PC-9 (cell line): ENCODE measurements around the gene IKZF1. TPM values are rescaled to one million over a fixed set of nuclear protein-coding genes. Genes with fewer than 3 reads are reported as not detected.

Experiments
- BruUV-seq: library from RNA; stranded (reverse); fragments of 400-500 nt; replicated peaks from 2 replicates; lab custom pipeline; 2021; lab: Mats Ljungman, UMichigan
- CTCF ChIA-PET: fragments of 300-600 bp; sonication (Branson Sonifier 250); formaldehyde crosslinking; loops from one replicate; lab custom pipeline; 2022; ENCODE audit warnings: antibody characterized with exemption; lab: Charles Lee
- POLR2A ChIA-PET: fragments of 300-600 bp; sonication (Branson Sonifier 250); formaldehyde crosslinking; loops from one replicate; lab custom pipeline; 2022; ENCODE audit warnings: antibody characterized with exemption; ENCODE audit not compliant: unreplicated experiment; lab: Charles Lee
- DNase-seq, 2 experiments: peaks; one replicate each; pipeline versions ENCODE4 v3.0.0 to v3.0.0-alpha.2; 2015 to 2022; ENCODE audit warnings: mixed read lengths in 1 of 2
- H2AFZ ChIP-seq: fragments of 200-600 bp; sonication (generic); 2 replicates; pipeline ENCODE4 v1.8.1; 2017; ENCODE audit warnings: antibody characterized with exemption
- H3F3A ChIP-seq: fragments of 200-600 bp; sonication (generic); 2 replicates; pipeline ENCODE4 v1.8.1; 2017; ENCODE audit warnings: antibody characterized with exemption, mild to moderate bottlenecking, low read depth; ENCODE audit not compliant: insufficient read depth
- H3K27ac ChIP-seq: fragments of 200-600 bp; sonication (generic); 2 replicates; pipeline ENCODE4 v1.6.1; 2016; ENCODE audit warnings: mixed run types
- H3K27me3 ChIP-seq: fragments of 200-600 bp; sonication (generic); 2 replicates; pipeline ENCODE4 v1.6.1; 2016; ENCODE audit warnings: low read depth, mixed run types; ENCODE audit not compliant: insufficient read depth
- H3K36me3 ChIP-seq: fragments of 200-600 bp; sonication (generic); 2 replicates; pipeline ENCODE4 v1.6.1; 2016; ENCODE audit warnings: low read depth, mixed run types
- H3K4me1 ChIP-seq: fragments of 200-600 bp; sonication (generic); replicated peaks from 2 replicates; pipeline ENCODE4 v1.6.1; 2016; ENCODE audit warnings: mixed run types; ENCODE audit not compliant: insufficient read depth
- H3K4me2 ChIP-seq: fragments of 200-600 bp; sonication (generic); 2 replicates; pipeline ENCODE4 v1.6.1; 2017; ENCODE audit warnings: mixed run types
- H3K4me3 ChIP-seq: fragments of 200-600 bp; sonication (generic); 2 replicates; pipeline ENCODE4 v1.6.1; 2016; ENCODE audit warnings: mixed run types
- H3K79me2 ChIP-seq: fragments of 200-600 bp; sonication (generic); 2 replicates; pipeline ENCODE4 v1.6.1; 2017; ENCODE audit warnings: low read depth, mixed run types
- H3K9me2 ChIP-seq: fragments of 200-600 bp; sonication (generic); 2 replicates; pipeline ENCODE4 v1.8.1; 2017; ENCODE audit warnings: mild to moderate bottlenecking; ENCODE audit not compliant: insufficient read depth
- H3K9me3 ChIP-seq: fragments of 200-600 bp; sonication (generic); 2 replicates; pipeline ENCODE4 v1.8.1; 2016; ENCODE audit warnings: low read depth; ENCODE audit not compliant: insufficient read depth
- H4K20me1 ChIP-seq: fragments of 200-600 bp; sonication (generic); 2 replicates; pipeline ENCODE4 v1.8.1; 2017; ENCODE audit not compliant: insufficient read depth
- EZH2 ChIP-seq: fragments of 200-600 bp; sonication (generic); IDR thresholded peaks from 2 replicates; pipeline ENCODE4 v1.8.0; 2017; ENCODE audit warnings: antibody characterized with exemption, low read depth
- intact Hi-C: fragments of 100-400 bp; cut with micrococcal nuclease; formaldehyde crosslinking; loops from one replicate; pipeline ENCODE4 v1.10.0; 2022; ENCODE audit not compliant: unreplicated experiment
- total RNA-seq: library from RNA; stranded (reverse); gene quantifications from 2 replicates; pipeline ENCODE4 v1.2.3, GENCODE V29; 2021
- TF ChIP-seq, protein P1 (sequence below): fragments of 200-600 bp; sonication (generic); conservative IDR thresholded peaks from 2 replicates; pipeline ENCODE4 v1.6.1; 2017; ENCODE audit warnings: mixed run types, antibody characterized with exemption, mild to moderate bottlenecking, moderate library complexity

IKZF1 gene
- total RNA-seq, 1 experiment from 2014 or later = not detected

DNA sequence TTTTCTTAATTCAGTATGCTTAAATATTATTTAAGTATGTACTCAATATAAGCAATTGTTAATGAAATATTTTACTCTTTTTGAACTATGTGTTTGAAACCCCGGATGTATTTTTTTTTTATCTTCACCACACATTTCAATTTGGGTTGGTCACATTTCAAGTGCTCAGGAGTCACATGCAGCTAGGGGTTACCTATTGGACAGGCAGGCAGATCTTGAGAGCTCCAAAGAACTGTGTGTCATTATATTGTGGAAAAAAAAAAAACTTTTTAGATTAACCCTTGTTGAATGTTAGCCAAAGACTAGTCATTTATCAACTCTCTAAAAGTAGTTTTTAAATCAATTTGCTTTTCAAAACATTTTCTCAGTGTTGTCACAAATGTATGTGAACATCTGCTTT is 37.2 kb downstream of the IKZF1 start:
- H3K4me3 ChIP-seq = no peak overlapping the region
- TF ChIP-seq, protein P1, sequence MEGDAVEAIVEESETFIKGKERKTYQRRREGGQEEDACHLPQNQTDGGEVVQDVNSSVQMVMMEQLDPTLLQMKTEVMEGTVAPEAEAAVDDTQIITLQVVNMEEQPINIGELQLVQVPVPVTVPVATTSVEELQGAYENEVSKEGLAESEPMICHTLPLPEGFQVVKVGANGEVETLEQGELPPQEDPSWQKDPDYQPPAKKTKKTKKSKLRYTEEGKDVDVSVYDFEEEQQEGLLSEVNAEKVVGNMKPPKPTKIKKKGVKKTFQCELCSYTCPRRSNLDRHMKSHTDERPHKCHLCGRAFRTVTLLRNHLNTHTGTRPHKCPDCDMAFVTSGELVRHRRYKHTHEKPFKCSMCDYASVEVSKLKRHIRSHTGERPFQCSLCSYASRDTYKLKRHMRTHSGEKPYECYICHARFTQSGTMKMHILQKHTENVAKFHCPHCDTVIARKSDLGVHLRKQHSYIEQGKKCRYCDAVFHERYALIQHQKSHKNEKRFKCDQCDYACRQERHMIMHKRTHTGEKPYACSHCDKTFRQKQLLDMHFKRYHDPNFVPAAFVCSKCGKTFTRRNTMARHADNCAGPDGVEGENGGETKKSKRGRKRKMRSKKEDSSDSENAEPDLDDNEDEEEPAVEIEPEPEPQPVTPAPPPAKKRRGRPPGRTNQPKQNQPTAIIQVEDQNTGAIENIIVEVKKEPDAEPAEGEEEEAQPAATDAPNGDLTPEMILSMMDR = no peak
- no peak overlapping the region for H3K27ac ChIP-seq
- H3K4me2 ChIP-seq = no peak overlapping the region
- ChIA-PET POLR2A (no interaction called here), CTCF (no interaction called here)
- DNase-seq = no peak
- H3K4me1 ChIP-seq = no peaks in the 10 kb centered on the region
- no peak overlapping the region for H2AFZ ChIP-seq
- no TSS peak for BruUV-seq
- intact Hi-C loops = no loop called here
- no peaks in the 10 kb centered on the region for H3K79me2 ChIP-seq
- no peaks in the 10 kb centered on the region; the same call in 1 of the 2 replicates for H3K9me2 ChIP-seq
- no peaks in the 10 kb centered on the region for H3F3A ChIP-seq
- H3K36me3 ChIP-seq = no peaks in the 10 kb centered on the region
- H3K9me3 ChIP-seq = no peaks in the 10 kb centered on the region
- H4K20me1 ChIP-seq = no peaks in the 10 kb centered on the region
- H3K27me3 ChIP-seq = peaks cover 95% of the 10 kb centered on the region

DNA sequence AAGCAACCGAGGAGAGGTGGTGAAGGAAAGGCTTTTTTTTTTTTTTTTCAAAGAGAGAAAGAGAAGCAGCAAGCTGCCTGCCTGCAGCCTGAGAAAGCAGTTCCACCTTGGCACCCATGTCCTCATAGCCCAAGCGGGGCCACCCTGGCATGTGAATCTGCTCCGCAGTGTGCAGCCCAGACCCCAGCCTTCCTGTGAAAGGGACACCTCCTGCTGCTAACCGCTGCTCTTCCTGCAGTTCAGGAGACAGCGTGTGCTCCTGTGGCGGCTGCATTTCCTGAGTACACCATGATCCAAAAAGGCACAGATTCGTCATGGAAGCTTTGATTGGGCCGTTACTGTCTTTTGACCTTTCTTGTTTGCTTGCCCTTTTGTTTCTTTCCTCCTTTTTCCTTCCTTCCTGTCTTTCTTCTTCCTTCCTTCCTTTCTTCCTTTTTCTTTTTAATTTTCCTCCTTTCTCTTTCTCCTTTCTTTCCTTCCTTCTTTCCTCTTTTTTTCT is 38.1 kb downstream of the IKZF1 start:
- BruUV-seq = no TSS peak
- CTCF ChIA-PET = no interaction called here
- Histone ChIP-seq H3K4me1 (no peaks in the 10 kb centered on the region), H3K36me3 (no peaks in the 10 kb centered on the region), H3K27ac (no peak overlapping the region), H3K79me2 (no peaks in the 10 kb centered on the region), H3F3A (no peaks in the 10 kb centered on the region), H3K27me3 (peaks cover 95% of the 10 kb centered on the region), H4K20me1 (no peaks in the 10 kb centered on the region), H3K4me3 (no peak overlapping the region), H3K9me3 (no peaks in the 10 kb centered on the region), H3K9me2 (no peaks in the 10 kb centered on the region; the same call in 1 of the 2 replicates), H2AFZ (no peak overlapping the region), H3K4me2 (no peak overlapping the region)
- POLR2A ChIA-PET = no interaction called here
- intact Hi-C loops = no loop called here
- DNase-seq = no peak
- TF ChIP-seq, protein P1 = no peak
- no peak for TF ChIP-seq EZH2

DNA sequence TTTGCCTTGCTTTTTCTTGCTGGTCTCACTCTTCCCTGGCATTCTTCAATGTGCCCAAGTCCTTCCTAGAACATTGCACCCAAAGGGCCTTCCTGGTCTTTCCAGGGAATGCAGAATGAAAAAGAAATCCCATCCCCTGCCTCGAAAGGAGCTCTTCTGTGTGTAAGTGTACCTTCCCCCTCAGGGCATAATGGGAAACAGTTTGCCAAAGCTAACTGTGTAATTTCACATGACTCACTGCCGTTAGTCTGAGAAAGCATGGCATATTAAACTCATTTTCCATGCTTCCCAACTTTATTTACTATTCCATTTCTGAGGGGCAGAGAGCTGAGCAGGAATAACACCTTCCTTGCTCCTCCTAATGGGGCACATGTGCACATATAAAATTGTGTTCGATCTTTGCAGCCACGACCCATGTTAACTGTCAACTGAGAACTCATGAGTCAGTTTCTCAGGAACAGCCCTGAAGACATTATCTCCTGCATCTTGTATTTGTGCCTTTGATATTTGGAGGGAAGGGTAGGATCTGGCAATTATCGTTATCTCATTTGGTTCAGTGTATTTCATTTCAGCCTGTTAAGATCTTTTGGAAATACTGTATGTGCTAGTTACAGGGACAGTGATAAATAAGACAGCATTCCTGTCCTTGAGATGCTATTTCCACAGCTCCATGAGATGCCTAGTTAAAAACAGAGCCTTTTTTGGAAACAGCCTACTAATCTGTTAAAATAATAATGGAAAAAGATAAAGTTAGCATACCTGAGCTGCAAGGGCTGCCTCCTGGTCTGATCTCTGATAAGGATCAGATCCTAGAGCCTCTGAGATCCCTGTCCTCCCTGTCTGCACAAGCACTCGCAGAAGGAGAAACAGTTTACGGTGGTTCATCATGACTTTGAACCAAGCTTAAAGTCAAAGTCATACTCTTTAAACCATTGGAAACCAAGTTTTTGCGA is 42.3 kb downstream of the IKZF1 start:
- no peaks in the 10 kb centered on the region; the same call in 1 of the 2 replicates for H3K9me2 ChIP-seq
- ChIA-PET CTCF (no interaction called here), POLR2A (no interaction called here)
- no peak for DNase-seq
- no peak overlapping the region for H3K4me2 ChIP-seq
- no peaks in the 10 kb centered on the region for H4K20me1 ChIP-seq
- H3F3A ChIP-seq = no peaks in the 10 kb centered on the region
- no peak overlapping the region for H3K4me3 ChIP-seq
- H3K36me3 ChIP-seq = no peaks in the 10 kb centered on the region
- H3K27ac ChIP-seq = no peak overlapping the region
- TF ChIP-seq, protein P1 = no peak
- TF ChIP-seq EZH2 = no peak
- no peaks in the 10 kb centered on the region for H3K4me1 ChIP-seq
- peaks cover 97% of the 10 kb centered on the region for H3K27me3 ChIP-seq
- H2AFZ ChIP-seq = no peak overlapping the region
- intact Hi-C loops = no loop called here
- BruUV-seq = no TSS peak
- H3K9me3 ChIP-seq = no peaks in the 10 kb centered on the region
- H3K79me2 ChIP-seq = no peaks in the 10 kb centered on the region
